Measurements from ENCODE around the gene TMX1.
"Not testable (repeated sequence)": the region's sequence is repeated elsewhere in the genome, so short reads cannot be mapped to it uniquely, and the experiment has no call there.

The TMX1 gene

GRCh38 chr14:51239813-51240803 lies at the start of gene TMX1:
Gene TMX1, plus strand, starts transcription at chr14:51240247. Its CDS starts 46 bp downstream, at chr14:51240293.
- peak; percentile 83 to 92 (median 84) for DNase-seq (ENCODE audit: low read depth in 3 of 3)

- no peak for DNase-seq (ENCODE audit: low read depth in 3 of 3)
Observed at GRCh38 chr14:51201890-51202289, 38.2 kb upstream of the TMX1 start.

- DNase-seq (ENCODE audit: low read depth in 3 of 3) = no peak
Observed at GRCh38 chr14:51202914-51203665, 37.0 kb upstream of the TMX1 start.

GRCh38 chr14:51203881-51204280 lies 36.2 kb upstream of the TMX1 start:
- DNase-seq (ENCODE audit: low read depth in 3 of 3) = no peak

- no peak for DNase-seq (ENCODE audit: low read depth in 3 of 3)
Observed at GRCh38 chr14:51205486-51205885, 34.6 kb upstream of the TMX1 start.

GRCh38 chr14:51206462-51206861 lies 33.6 kb upstream of the TMX1 start:
- no peak for DNase-seq (ENCODE audit: low read depth in 3 of 3)

GRCh38 chr14:51207621-51208020 lies 32.4 kb upstream of the TMX1 start:
- no peak for DNase-seq (ENCODE audit: low read depth in 3 of 3)

GRCh38 chr14:51208982-51209381 lies 31.1 kb upstream of the TMX1 start:
- DNase-seq (ENCODE audit: low read depth in 3 of 3) = no peak

GRCh38 chr14:51209457-51209856 lies 30.6 kb upstream of the TMX1 start:
- no peak for DNase-seq (ENCODE audit: low read depth in 3 of 3)

- no peak for DNase-seq (ENCODE audit: low read depth in 3 of 3)
Observed at GRCh38 chr14:51210594-51210993, 29.5 kb upstream of the TMX1 start.

- DNase-seq (ENCODE audit: low read depth in 3 of 3) = no peak
Observed at GRCh38 chr14:51211149-51211548, 28.9 kb upstream of the TMX1 start.

- no peak for DNase-seq (ENCODE audit: low read depth in 3 of 3)
Observed at GRCh38 chr14:51216602-51217001, 23.4 kb upstream of the TMX1 start.

GRCh38 chr14:51219473-51220448 lies 20.3 kb upstream of the TMX1 start:
- DNase-seq (ENCODE audit: low read depth in 3 of 3) = no peak

- DNase-seq (ENCODE audit: low read depth in 3 of 3) = not testable (repeated sequence)
Observed at GRCh38 chr14:51223463-51223862, 16.6 kb upstream of the TMX1 start.

GRCh38 chr14:51224551-51224950 lies 15.5 kb upstream of the TMX1 start:
- no peak for DNase-seq (ENCODE audit: low read depth in 3 of 3)

- no peak for DNase-seq (ENCODE audit: low read depth in 3 of 3)
Observed at GRCh38 chr14:51225751-51226150, 14.3 kb upstream of the TMX1 start.

- DNase-seq (ENCODE audit: low read depth in 3 of 3) = no peak
Observed at GRCh38 chr14:51228391-51228790, 11.7 kb upstream of the TMX1 start.

- no peak for DNase-seq (ENCODE audit: low read depth in 3 of 3)
Observed at GRCh38 chr14:51228890-51229289, 11.2 kb upstream of the TMX1 start.

- no peak for DNase-seq (ENCODE audit: low read depth in 3 of 3)
Observed at GRCh38 chr14:51236314-51236713, 3.7 kb upstream of the TMX1 start.

- no peak for DNase-seq (ENCODE audit: low read depth in 3 of 3)
Observed at GRCh38 chr14:51240804-51241380, 845 bp downstream of the TMX1 start.

Data from stimulated activated CD4-positive, alpha-beta T cell treated with anti-CD3 and anti-CD28 coated beads, TNF-alpha, amount 100 ng/mL, for 24 hours (primary cell).